Measurements from ENCODE around the gene MBD5. TPM values are rescaled to one million over a fixed set of nuclear protein-coding genes. Genes with fewer than 3 reads are reported as not detected.

The MBD5 gene
- total RNA-seq, 1 donor from 2014 or later: 15.0 TPM

GRCh38 chr2:148167855-148168254 lies 147.0 kb downstream of the MBD5 start:
- no peak for DNase-seq (ENCODE audit: low read depth)
- no peak overlapping the region for H3K4me3 ChIP-seq (ENCODE audit: low read depth, low read length)
- no peak for TF ChIP-seq CTCF (conservative IDR thresholded peaks at IDR 0.05; ENCODE audit: low read depth, low read length)

- DNase-seq (ENCODE audit: low read depth): no peak
- TF ChIP-seq CTCF (conservative IDR thresholded peaks at IDR 0.05; ENCODE audit: low read depth, low read length): no peak
- H3K4me3 ChIP-seq (ENCODE audit: low read depth, low read length): no peak overlapping the region
Measured at GRCh38 chr2:148172131-148172753, 151.4 kb downstream of the MBD5 start.

GRCh38 chr2:148173168-148173567 lies 152.3 kb downstream of the MBD5 start:
- DNase-seq (ENCODE audit: low read depth): no peak
- H3K4me3 ChIP-seq (ENCODE audit: low read depth, low read length): no peak overlapping the region
- no peak for TF ChIP-seq CTCF (conservative IDR thresholded peaks at IDR 0.05; ENCODE audit: low read depth, low read length)

GRCh38 chr2:148177559-148177958 lies 156.7 kb downstream of the MBD5 start:
- H3K4me3 ChIP-seq (ENCODE audit: low read depth, low read length): no peak overlapping the region
- TF ChIP-seq CTCF (conservative IDR thresholded peaks at IDR 0.05; ENCODE audit: low read depth, low read length): no peak
- no peak for DNase-seq (ENCODE audit: low read depth)

- no peak for TF ChIP-seq CTCF (conservative IDR thresholded peaks at IDR 0.05; ENCODE audit: low read depth, low read length)
- DNase-seq (ENCODE audit: low read depth): no peak
- no peak overlapping the region for H3K4me3 ChIP-seq (ENCODE audit: low read depth, low read length)
Measured at GRCh38 chr2:148179724-148180123, 158.8 kb downstream of the MBD5 start.

GRCh38 chr2:148184976-148185375 lies 164.1 kb downstream of the MBD5 start:
- no peak overlapping the region for H3K4me3 ChIP-seq (ENCODE audit: low read depth, low read length)
- no peak for DNase-seq (ENCODE audit: low read depth)
- TF ChIP-seq CTCF (conservative IDR thresholded peaks at IDR 0.05; ENCODE audit: low read depth, low read length): no peak

- DNase-seq (ENCODE audit: low read depth): no peak
- TF ChIP-seq CTCF (conservative IDR thresholded peaks at IDR 0.05; ENCODE audit: low read depth, low read length): no peak
- H3K4me3 ChIP-seq (ENCODE audit: low read depth, low read length): no peak overlapping the region
Measured at GRCh38 chr2:148194882-148195281, 174.0 kb downstream of the MBD5 start.
